KOPT-K1 (cell line): Measurements from ENCODE around the gene BBS1.

Experiments used
- H3K27ac ChIP-seq: fragments of 200-600 bp; sonication (generic); 2 replicates; pipeline ENCODE4 v1.5.1; 2016; ENCODE audit warnings: antibody characterized with exemption, mild to moderate bottlenecking, low read depth, low read length; ENCODE audit not compliant: poor library complexity, severe bottlenecking
- H3K36me3 ChIP-seq: fragments of 200-600 bp; sonication (generic); 2 replicates; pipeline ENCODE4 v1.5.1; 2017; ENCODE audit warnings: antibody characterized with exemption, mild to moderate bottlenecking, low read length, moderate library complexity; ENCODE audit not compliant: insufficient read depth
- H3K9me3 ChIP-seq: fragments of 200-600 bp; sonication (generic); 2 replicates; pipeline ENCODE4 v1.5.1; 2017; ENCODE audit warnings: antibody characterized with exemption, low read length, mild to moderate bottlenecking; ENCODE audit not compliant: insufficient read depth, poor library complexity, severe bottlenecking

BBS1 gene

GRCh38 chr11:66547662-66548009 is 37.2 kb downstream of the BBS1 start:
- no peak overlapping the region for H3K27ac ChIP-seq
- H3K9me3 ChIP-seq: no peaks in the 10 kb centered on the region
- 0 out of 2 replicates have a peak, but pooled peaks cover 6% of the 10 kb centered on the region for H3K36me3 ChIP-seq

GRCh38 chr11:66548041-66548440 is 37.6 kb downstream of the BBS1 start:
- Histone ChIP-seq H3K27ac (no peak overlapping the region), H3K9me3 (no peaks in the 10 kb centered on the region), H3K36me3 (0 out of 2 replicates have a peak, but pooled peaks cover 2% of the 10 kb centered on the region)

- no peaks in the 10 kb centered on the region for H3K9me3 ChIP-seq
- H3K27ac ChIP-seq: no peak overlapping the region
- H3K36me3 ChIP-seq: no peaks in the 10 kb centered on the region
Measured at GRCh38 chr11:66548774-66549630, 38.6 kb downstream of the BBS1 start.

- Histone ChIP-seq H3K36me3 (no peaks in the 10 kb centered on the region), H3K27ac (no peak overlapping the region), H3K9me3 (no peaks in the 10 kb centered on the region)
Measured at GRCh38 chr11:66549696-66550095, 39.3 kb downstream of the BBS1 start.

GRCh38 chr11:66550887-66551286 is 40.5 kb downstream of the BBS1 start:
- Histone ChIP-seq H3K27ac (no peak overlapping the region), H3K36me3 (no peaks in the 10 kb centered on the region), H3K9me3 (no peaks in the 10 kb centered on the region)

GRCh38 chr11:66554602-66555001 is 44.2 kb downstream of the BBS1 start:
- no peak overlapping the region for H3K27ac ChIP-seq
- H3K9me3 ChIP-seq: no peaks in the 10 kb centered on the region
- no peaks in the 10 kb centered on the region for H3K36me3 ChIP-seq

- Histone ChIP-seq H3K27ac (no peak overlapping the region), H3K36me3 (no peaks in the 10 kb centered on the region), H3K9me3 (no peaks in the 10 kb centered on the region)
Measured at GRCh38 chr11:66555416-66555815, 45.0 kb downstream of the BBS1 start.

GRCh38 chr11:66556086-66556485 is 45.7 kb downstream of the BBS1 start:
- Histone ChIP-seq H3K9me3 (no peaks in the 10 kb centered on the region), H3K27ac (no peak overlapping the region), H3K36me3 (no peaks in the 10 kb centered on the region)

GRCh38 chr11:66557733-66558326 is 47.4 kb downstream of the BBS1 start:
- no peaks in the 10 kb centered on the region for H3K36me3 ChIP-seq
- no peak overlapping the region for H3K27ac ChIP-seq
- H3K9me3 ChIP-seq: no peaks in the 10 kb centered on the region

GRCh38 chr11:66559142-66559865 is 48.9 kb downstream of the BBS1 start:
- Histone ChIP-seq H3K27ac (no peak overlapping the region), H3K9me3 (no peaks in the 10 kb centered on the region), H3K36me3 (no peaks in the 10 kb centered on the region)

GRCh38 chr11:66559866-66560676 is 49.6 kb downstream of the BBS1 start:
- H3K36me3 ChIP-seq: no peaks in the 10 kb centered on the region
- no peaks in the 10 kb centered on the region for H3K9me3 ChIP-seq
- no peak overlapping the region for H3K27ac ChIP-seq

GRCh38 chr11:66561178-66561974 is 50.9 kb downstream of the BBS1 start:
- Histone ChIP-seq H3K9me3 (no peaks in the 10 kb centered on the region), H3K36me3 (no peaks in the 10 kb centered on the region), H3K27ac (no peak overlapping the region)

- Histone ChIP-seq H3K9me3 (no peaks in the 10 kb centered on the region), H3K36me3 (no peaks in the 10 kb centered on the region), H3K27ac (no peak overlapping the region)
Measured at GRCh38 chr11:66561975-66562248, 51.5 kb downstream of the BBS1 start.

- H3K27ac ChIP-seq: no peak overlapping the region
- no peaks in the 10 kb centered on the region for H3K36me3 ChIP-seq
Measured at GRCh38 chr11:66562275-66562674, 51.8 kb downstream of the BBS1 start.

More at GRCh38 chr11:66562275-66562674, 51.8 kb downstream of the BBS1 start:
- H3K9me3 ChIP-seq: no peaks in the 10 kb centered on the region
